Upper lobe of left lung (tissue), 6 donors: ENCODE measurements around the gene PLCB2. TPM values are rescaled to one million over a fixed set of nuclear protein-coding genes. Genes with fewer than 3 reads are reported as not detected.
A peak's percentile ranks its signal among the peaks of the same experiment; 100 is the strongest.

Source experiments
- ATAC-seq, 2 donors: fragments of 200-7000 bp; cut with Tn5 transposase; one replicate each; pipeline ENCODE4 v1.9.1; 2022; ENCODE audit warnings: mild to moderate bottlenecking in 2 of 2, moderate library complexity in 2 of 2; ENCODE audit not compliant: low FRiP score in 2 of 2
- DNase-seq, 2 donors: peaks; one replicate each; pipeline ENCODE4 v3.0.0-alpha.2; 2019 to 2020
- H3K27ac ChIP-seq, 4 donors: fragments of 200-600 bp; sonication (generic); one replicate each; pipeline ENCODE4 v1.5.1; 2016 to 2019
- H3K27me3 ChIP-seq, 4 donors: fragments of 200-600 bp; sonication (generic); one replicate each; pipeline ENCODE4 v1.5.1; 2017 to 2019
- H3K36me3 ChIP-seq, 4 donors: fragments of 200-600 bp; sonication (generic); one replicate each; pipeline ENCODE4 v1.5.1; 2016 to 2019
- H3K4me1 ChIP-seq, 4 donors: fragments of 200-600 bp; sonication (generic); one replicate each; pipeline ENCODE4 v1.5.1; 2018 to 2019
- H3K4me3 ChIP-seq, 4 donors: fragments of 200-600 bp; sonication (generic); one replicate each; pipeline ENCODE4 v1.5.1; 2017 to 2019; ENCODE audit warnings: mild to moderate bottlenecking in 2 of 4, moderate library complexity in 1 of 4
- H3K9me3 ChIP-seq, 4 donors: fragments of 200-600 bp; sonication (generic); one replicate each; pipeline ENCODE4 v1.5.1; 2018 to 2019
- CTCF ChIP-seq, 6 experiments: fragments of 450-650 bp in 4 of 6; fragments of 200-600 bp in 2 of 6; sonication (generic) in 2 of 6; IDR thresholded peaks; one replicate each; pipeline ENCODE4 v1.5.1; 2016 to 2019; ENCODE audit warnings: antibody characterized with exemption in 6 of 6
- EP300 ChIP-seq, 4 donors: sonication (generic); formaldehyde crosslinking; IDR thresholded peaks; one replicate each; pipeline ENCODE4 v1.5.1; 2017; ENCODE audit warnings: antibody characterized with exemption in 4 of 4, control low read depth in 2 of 4
- POLR2A ChIP-seq, 4 donors: fragments of 450-650 bp; IDR thresholded peaks; one replicate each; pipeline ENCODE4 v1.5.1; 2016 to 2017; ENCODE audit warnings: antibody characterized with exemption in 4 of 4, mild to moderate bottlenecking in 2 of 4
- POLR2AphosphoS5 ChIP-seq, 2 donors: sonication (generic); formaldehyde crosslinking; IDR thresholded peaks; one replicate each; pipeline ENCODE4 v1.5.1; 2017; ENCODE audit warnings: antibody characterized with exemption in 2 of 2
- WGBS, 2 donors: methylation state at CpG; one replicate each; pipeline ENCODE4 v1.1.5; 2017 to 2018; 5-methylcytosine and 5-hydroxymethylcytosine counted together
- total RNA-seq, 6 donors: library from RNA; depleted of rRNA in 4 of 6; stranded (reverse); fragments of >200 nt in 4 of 6; gene quantifications; one replicate each; pipeline versions ENCODE4 v1.1.0 to v1.2.1, GENCODE V29; 2016 to 2021
- donor health status: DM: no; HTN: no; CAD: no; lungs with moderate emphysema.
- donor health status: DM: no; HTN: yes; CAD: no; lungs with severe emphysema.

Gene PLCB2
- total RNA-seq, 6 donors from 2014 or later = 26.9 to 170 (median 85.7) TPM

- no peaks in the 10 kb centered on the region for H3K36me3 ChIP-seq
- ATAC-seq = peak; percentile 64 to 76
- H3K4me1 ChIP-seq = peaks cover 18 to 30% (median 19%) of the 10 kb centered on the region in 4 donors
- peak; percentile 76 to 91 for DNase-seq
- no peaks in the 10 kb centered on the region for H3K9me3 ChIP-seq
- WGBS, 2 donors = 0 to 1% methylated on average over 14 to 15 of the region's 82 CpGs
- H3K27me3 ChIP-seq = peaks cover 0 to 13% (median 0%) of the 10 kb centered on the region in 4 donors
- peak in 1 of 2 donors; percentile 20 for TF ChIP-seq POLR2AphosphoS5 (IDR thresholded peaks at IDR 0.05)
- TF ChIP-seq POLR2A (IDR thresholded peaks at IDR 0.05) = peak in 2 of 4 donors; percentile 26 to 49
- no peak for TF ChIP-seq EP300 (IDR thresholded peaks at IDR 0.05)
- TF ChIP-seq CTCF (IDR thresholded peaks at IDR 0.05) = peak in 1 of 6 experiments; percentile 10
- H3K4me3 ChIP-seq = peak overlapping the region; percentile 16 to 71 (median 58)
- H3K27ac ChIP-seq = peak overlapping the region; percentile 7 to 70 (median 59)
Observed at GRCh38 chr15:40252438-40253166, 55.1 kb downstream of the PLCB2 start.

- ATAC-seq (peak in 1 of 2 donors; percentile 6), DNase-seq (no peak)
- WGBS, 2 donors = 67 to 70% methylated on average over 16 to 17 of the region's 27 CpGs
Observed at GRCh38 chr15:40252141-40252437, 55.6 kb downstream of the PLCB2 start.

GRCh38 chr15:40251486-40252140 lies 56.1 kb downstream of the PLCB2 start:
- Histone ChIP-seq H3K36me3 (no peaks in the 10 kb centered on the region), H3K9me3 (no peaks in the 10 kb centered on the region), H3K4me1 (peaks cover 18 to 30% (median 19%) of the 10 kb centered on the region in 4 donors), H3K27ac (peak overlapping the region in 1 of 4 donors; percentile 54), H3K4me3 (peak overlapping the region in 2 of 4 donors; percentile 70 to 71), H3K27me3 (peaks cover 0 to 13% (median 0%) of the 10 kb centered on the region in 4 donors)
- WGBS, 2 donors = 91 to 94% methylated on average over 5 to 10 of the region's 10 CpGs
- DNase-seq (no peak), ATAC-seq (no peak)
- TF ChIP-seq POLR2AphosphoS5 (IDR thresholded peaks at IDR 0.05) (no peak), CTCF (IDR thresholded peaks at IDR 0.05) (no peak), EP300 (IDR thresholded peaks at IDR 0.05) (no peak), POLR2A (IDR thresholded peaks at IDR 0.05) (no peak)

More at GRCh38 chr15:40252141-40252437, 55.6 kb downstream of the PLCB2 start:
- Histone ChIP-seq H3K4me3 (peak overlapping the region in 3 of 4 donors; percentile 46 to 71 (median 70)), H3K36me3 (no peaks in the 10 kb centered on the region), H3K9me3 (no peaks in the 10 kb centered on the region), H3K4me1 (peaks cover 18 to 30% (median 19%) of the 10 kb centered on the region in 4 donors), H3K27ac (peak overlapping the region in 2 of 4 donors; percentile 54 to 64), H3K27me3 (peaks cover 0 to 13% (median 0%) of the 10 kb centered on the region in 4 donors)
- TF ChIP-seq POLR2AphosphoS5 (IDR thresholded peaks at IDR 0.05) = no peak
- TF ChIP-seq EP300 (IDR thresholded peaks at IDR 0.05) = no peak
- no peak for TF ChIP-seq CTCF (IDR thresholded peaks at IDR 0.05)
- TF ChIP-seq POLR2A (IDR thresholded peaks at IDR 0.05) = no peak

- no peak overlapping the region for H3K4me3 ChIP-seq
- 92 to 96% methylated on average over 13 of the region's 13 CpGs for WGBS, 2 donors
- ATAC-seq (no peak), DNase-seq (no peak)
- TF ChIP-seq EP300 (IDR thresholded peaks at IDR 0.05) = no peak
- no peak for TF ChIP-seq POLR2A (IDR thresholded peaks at IDR 0.05)
- no peak for TF ChIP-seq POLR2AphosphoS5 (IDR thresholded peaks at IDR 0.05)
- TF ChIP-seq CTCF (IDR thresholded peaks at IDR 0.05) = no peak
- H3K27me3 ChIP-seq = peaks cover 0 to 13% (median 0%) of the 10 kb centered on the region in 4 donors
- no peaks in the 10 kb centered on the region for H3K36me3 ChIP-seq
- H3K27ac ChIP-seq = no peak overlapping the region
- H3K4me1 ChIP-seq = peaks cover 18 to 30% (median 19%) of the 10 kb centered on the region in 4 donors
- H3K9me3 ChIP-seq = no peaks in the 10 kb centered on the region
Observed at GRCh38 chr15:40250771-40251483, 56.8 kb downstream of the PLCB2 start.
